ENCODE results near the gene FGB. TPM values are rescaled to one million over a fixed set of nuclear protein-coding genes. Genes with fewer than 3 reads are reported as not detected.

FGB gene
- polyA plus RNA-seq, 1 experiment, result not detected

- TF ChIP-seq, protein P1, sequence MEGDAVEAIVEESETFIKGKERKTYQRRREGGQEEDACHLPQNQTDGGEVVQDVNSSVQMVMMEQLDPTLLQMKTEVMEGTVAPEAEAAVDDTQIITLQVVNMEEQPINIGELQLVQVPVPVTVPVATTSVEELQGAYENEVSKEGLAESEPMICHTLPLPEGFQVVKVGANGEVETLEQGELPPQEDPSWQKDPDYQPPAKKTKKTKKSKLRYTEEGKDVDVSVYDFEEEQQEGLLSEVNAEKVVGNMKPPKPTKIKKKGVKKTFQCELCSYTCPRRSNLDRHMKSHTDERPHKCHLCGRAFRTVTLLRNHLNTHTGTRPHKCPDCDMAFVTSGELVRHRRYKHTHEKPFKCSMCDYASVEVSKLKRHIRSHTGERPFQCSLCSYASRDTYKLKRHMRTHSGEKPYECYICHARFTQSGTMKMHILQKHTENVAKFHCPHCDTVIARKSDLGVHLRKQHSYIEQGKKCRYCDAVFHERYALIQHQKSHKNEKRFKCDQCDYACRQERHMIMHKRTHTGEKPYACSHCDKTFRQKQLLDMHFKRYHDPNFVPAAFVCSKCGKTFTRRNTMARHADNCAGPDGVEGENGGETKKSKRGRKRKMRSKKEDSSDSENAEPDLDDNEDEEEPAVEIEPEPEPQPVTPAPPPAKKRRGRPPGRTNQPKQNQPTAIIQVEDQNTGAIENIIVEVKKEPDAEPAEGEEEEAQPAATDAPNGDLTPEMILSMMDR (IDR thresholded peaks at IDR 0.05; ENCODE audit: insufficient read depth, low read depth, low read length), result no peak
- H3K27me3 ChIP-seq (ENCODE audit: control insufficient read depth, insufficient read depth, low read length), result 0 out of 2 replicates have a peak, but pooled peaks cover 1% of the 10 kb centered on the region
- ChIA-PET POLR2A (no interaction called here), CTCF (no interaction called here)
- DNase-seq (ENCODE audit: low read depth), result no peak
- no peaks in the 10 kb centered on the region for H3K36me3 ChIP-seq (ENCODE audit: control insufficient read depth, insufficient read depth, low read length)
- no peak overlapping the region for H3K4me3 ChIP-seq (ENCODE audit: low read depth, low read length)
Observed at GRCh38 chr4:154604696-154605200, 41.9 kb downstream of the FGB start.

GRCh38 chr4:154606728-154607723 is 44.2 kb downstream of the FGB start:
- H3K36me3 ChIP-seq (ENCODE audit: control insufficient read depth, insufficient read depth, low read length), result no peaks in the 10 kb centered on the region
- ChIA-PET POLR2A (no interaction called here), CTCF (no interaction called here)
- no peak for DNase-seq (ENCODE audit: low read depth)
- TF ChIP-seq, protein P1 (IDR thresholded peaks at IDR 0.05; ENCODE audit: insufficient read depth, low read depth, low read length), result no peak
- H3K27me3 ChIP-seq (ENCODE audit: control insufficient read depth, insufficient read depth, low read length), result no peaks in the 10 kb centered on the region
- no peak overlapping the region for H3K4me3 ChIP-seq (ENCODE audit: low read depth, low read length)

- Histone ChIP-seq H3K27me3 (ENCODE audit: control insufficient read depth, insufficient read depth, low read length) (no peaks in the 10 kb centered on the region), H3K36me3 (ENCODE audit: control insufficient read depth, insufficient read depth, low read length) (no peaks in the 10 kb centered on the region), H3K4me3 (ENCODE audit: low read depth, low read length) (no peak overlapping the region)
- DNase-seq (ENCODE audit: low read depth), result no peak
- ChIA-PET CTCF (interaction anchor here (1.1 kb wide), 1 partner anchor 10 kb away, joined by 6 read pairs; no protein-coding TSS in a partner anchor), POLR2A (no interaction called here)
- TF ChIP-seq, protein P1 (IDR thresholded peaks at IDR 0.05; ENCODE audit: insufficient read depth, low read depth, low read length), result no peak
Observed at GRCh38 chr4:154608361-154609252, 45.8 kb downstream of the FGB start.

DNA sequence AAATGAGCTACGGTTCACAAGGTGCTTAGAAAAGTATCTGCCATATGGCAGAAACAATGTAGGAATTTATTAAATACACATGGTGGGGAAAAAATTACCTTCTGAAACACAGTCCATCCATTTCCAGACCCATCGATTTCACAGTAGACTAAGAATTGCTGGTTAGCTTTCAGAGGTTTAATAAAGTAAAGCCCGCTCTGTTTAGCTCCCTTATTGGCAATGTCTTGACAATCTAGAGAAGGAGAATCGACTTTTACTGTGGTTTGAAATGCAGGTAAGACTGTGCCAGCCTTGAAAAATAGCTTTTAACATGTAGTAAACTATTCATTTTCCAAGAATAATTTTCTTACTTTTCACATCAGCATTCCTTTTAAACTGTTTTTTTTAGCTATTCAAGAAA is 46.7 kb downstream of the FGB start:
- ChIA-PET POLR2A (no interaction called here), CTCF (interaction anchor here (1.1 to 1.4 kb wide), 2 partner anchors 9 to 11 kb away, joined by 3 to 6 read pairs; no protein-coding TSS in a partner anchor)
- Histone ChIP-seq H3K27me3 (ENCODE audit: control insufficient read depth, insufficient read depth, low read length) (no peaks in the 10 kb centered on the region), H3K36me3 (ENCODE audit: control insufficient read depth, insufficient read depth, low read length) (no peaks in the 10 kb centered on the region), H3K4me3 (ENCODE audit: low read depth, low read length) (no peak overlapping the region)
- no peak for DNase-seq (ENCODE audit: low read depth)
- TF ChIP-seq, protein P1 (IDR thresholded peaks at IDR 0.05; ENCODE audit: insufficient read depth, low read depth, low read length), result no peak

Data from BJ (cell line).